OCI-LY1 (cell line): ENCODE data around the gene TNS3.

Experiments
- H2AFZ ChIP-seq: fragments of 200-600 bp; sonication (generic), shearing (Covaris generic); 2 replicates; pipeline ENCODE4 v1.6.0; 2014; ENCODE audit warnings: antibody characterized with exemption, mild to moderate bottlenecking, low read length
- H3F3A ChIP-seq: fragments of 200-600 bp; sonication (generic), shearing (Covaris generic); 2 replicates; pipeline ENCODE4 v1.6.0; 2014; ENCODE audit warnings: mild to moderate bottlenecking, antibody characterized with exemption, low read length, moderate library complexity; ENCODE audit not compliant: insufficient read depth
- H3K27ac ChIP-seq: fragments of 200-600 bp; sonication (generic); 2 replicates; pipeline ENCODE4 v1.5.1; 2014; ENCODE audit warnings: low read length, mixed run types, mild to moderate bottlenecking, low read depth; ENCODE audit not compliant: poor library complexity, severe bottlenecking
- H3K27me3 ChIP-seq: fragments of 200-600 bp; sonication (generic); 2 replicates; pipeline ENCODE4 v1.6.0; 2014; ENCODE audit warnings: antibody characterized with exemption, mild to moderate bottlenecking, low read length, moderate library complexity; ENCODE audit not compliant: insufficient read depth
- H3K36me3 ChIP-seq: fragments of 200-600 bp; sonication (generic); 2 replicates; pipeline ENCODE4 v1.6.1; 2014; ENCODE audit warnings: mild to moderate bottlenecking, antibody characterized with exemption, low read length, moderate library complexity, mixed read lengths; ENCODE audit not compliant: insufficient read depth
- H3K4me1 ChIP-seq: fragments of 200-600 bp; sonication (generic); 2 replicates; pipeline ENCODE4 v1.5.1; 2014; ENCODE audit warnings: mild to moderate bottlenecking, low read length, moderate library complexity; ENCODE audit not compliant: insufficient read depth, severe bottlenecking
- H3K4me2 ChIP-seq: fragments of 200-600 bp; sonication (generic), shearing (Covaris generic); 2 replicates; pipeline ENCODE4 v1.6.1; 2014; ENCODE audit warnings: low read length
- H3K4me3 ChIP-seq: fragments of 200-600 bp; sonication (generic); 2 replicates; pipeline ENCODE4 v1.5.1; 2014; ENCODE audit warnings: low read length, low read depth, mild to moderate bottlenecking, mixed read lengths; ENCODE audit not compliant: poor library complexity, severe bottlenecking
- H3K79me2 ChIP-seq: fragments of 200-600 bp; shearing (Covaris generic); 2 replicates; pipeline ENCODE4 v1.6.1; 2016; ENCODE audit warnings: mixed run types, low read length, mixed read lengths; ENCODE audit not compliant: insufficient read depth
- H3K9ac ChIP-seq: fragments of 200-600 bp; sonication (generic), shearing (Covaris generic); 2 replicates; pipeline ENCODE4 v1.6.1; 2014; ENCODE audit warnings: mild to moderate bottlenecking, low read length, mixed read lengths
- H3K9me2 ChIP-seq: fragments of 200-600 bp; sonication (generic), shearing (Covaris generic); 2 replicates; pipeline ENCODE4 v1.6.1; 2014; ENCODE audit warnings: low read depth, mild to moderate bottlenecking, low read length, mixed read lengths
- H3K9me3 ChIP-seq: fragments of 200-600 bp; shearing (Covaris generic); 2 replicates; pipeline ENCODE4 v1.6.1; 2014; ENCODE audit warnings: low read length, mixed read lengths
- H4K20me1 ChIP-seq: fragments of 200-600 bp; sonication (generic), shearing (Covaris generic); 2 replicates; pipeline ENCODE4 v1.6.0; 2016; ENCODE audit warnings: mild to moderate bottlenecking, low read length; ENCODE audit not compliant: insufficient read depth
- EZH2 ChIP-seq: fragments of 200-600 bp; sonication (generic), shearing (Covaris generic); IDR thresholded peaks from 2 replicates; pipeline ENCODE4 v1.8.0; 2017; ENCODE audit warnings: borderline replicate concordance, mixed run types, mild to moderate bottlenecking, antibody characterized with exemption, low read length, moderate library complexity, mixed read lengths
- TF ChIP-seq, protein P1 (sequence below): fragments of 200-600 bp; sonication (generic), shearing (Covaris generic); IDR thresholded peaks from 2 replicates; pipeline ENCODE4 v1.5.1; 2017; ENCODE audit warnings: mild to moderate bottlenecking, antibody characterized with exemption, low read length, moderate library complexity, mixed read lengths

TNS3 gene

DNA sequence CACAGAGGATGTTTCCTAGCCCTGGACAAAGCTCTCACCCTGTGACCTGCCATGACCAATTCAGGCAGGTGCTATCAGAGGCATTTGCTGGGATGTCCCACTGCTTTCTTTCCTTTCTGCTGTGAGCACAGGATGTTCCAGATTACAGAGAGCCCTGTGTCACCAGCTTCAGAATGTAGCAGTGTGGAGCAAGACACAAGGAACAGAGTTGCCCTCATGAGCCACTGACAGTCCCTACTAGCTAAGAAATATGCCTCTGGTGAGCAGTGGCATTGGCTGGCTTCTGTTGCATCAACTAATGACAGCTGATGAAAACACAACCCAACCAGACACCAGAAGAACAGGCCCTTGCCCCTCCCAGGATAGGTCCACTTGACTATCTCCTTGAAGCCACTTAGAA, 337.2 kb downstream of the TNS3 start:
- no peaks in the 10 kb centered on the region for H3K9me2 ChIP-seq
- TF ChIP-seq EZH2, result no peak
- TF ChIP-seq, protein P1, sequence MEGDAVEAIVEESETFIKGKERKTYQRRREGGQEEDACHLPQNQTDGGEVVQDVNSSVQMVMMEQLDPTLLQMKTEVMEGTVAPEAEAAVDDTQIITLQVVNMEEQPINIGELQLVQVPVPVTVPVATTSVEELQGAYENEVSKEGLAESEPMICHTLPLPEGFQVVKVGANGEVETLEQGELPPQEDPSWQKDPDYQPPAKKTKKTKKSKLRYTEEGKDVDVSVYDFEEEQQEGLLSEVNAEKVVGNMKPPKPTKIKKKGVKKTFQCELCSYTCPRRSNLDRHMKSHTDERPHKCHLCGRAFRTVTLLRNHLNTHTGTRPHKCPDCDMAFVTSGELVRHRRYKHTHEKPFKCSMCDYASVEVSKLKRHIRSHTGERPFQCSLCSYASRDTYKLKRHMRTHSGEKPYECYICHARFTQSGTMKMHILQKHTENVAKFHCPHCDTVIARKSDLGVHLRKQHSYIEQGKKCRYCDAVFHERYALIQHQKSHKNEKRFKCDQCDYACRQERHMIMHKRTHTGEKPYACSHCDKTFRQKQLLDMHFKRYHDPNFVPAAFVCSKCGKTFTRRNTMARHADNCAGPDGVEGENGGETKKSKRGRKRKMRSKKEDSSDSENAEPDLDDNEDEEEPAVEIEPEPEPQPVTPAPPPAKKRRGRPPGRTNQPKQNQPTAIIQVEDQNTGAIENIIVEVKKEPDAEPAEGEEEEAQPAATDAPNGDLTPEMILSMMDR, result no peak

DNA sequence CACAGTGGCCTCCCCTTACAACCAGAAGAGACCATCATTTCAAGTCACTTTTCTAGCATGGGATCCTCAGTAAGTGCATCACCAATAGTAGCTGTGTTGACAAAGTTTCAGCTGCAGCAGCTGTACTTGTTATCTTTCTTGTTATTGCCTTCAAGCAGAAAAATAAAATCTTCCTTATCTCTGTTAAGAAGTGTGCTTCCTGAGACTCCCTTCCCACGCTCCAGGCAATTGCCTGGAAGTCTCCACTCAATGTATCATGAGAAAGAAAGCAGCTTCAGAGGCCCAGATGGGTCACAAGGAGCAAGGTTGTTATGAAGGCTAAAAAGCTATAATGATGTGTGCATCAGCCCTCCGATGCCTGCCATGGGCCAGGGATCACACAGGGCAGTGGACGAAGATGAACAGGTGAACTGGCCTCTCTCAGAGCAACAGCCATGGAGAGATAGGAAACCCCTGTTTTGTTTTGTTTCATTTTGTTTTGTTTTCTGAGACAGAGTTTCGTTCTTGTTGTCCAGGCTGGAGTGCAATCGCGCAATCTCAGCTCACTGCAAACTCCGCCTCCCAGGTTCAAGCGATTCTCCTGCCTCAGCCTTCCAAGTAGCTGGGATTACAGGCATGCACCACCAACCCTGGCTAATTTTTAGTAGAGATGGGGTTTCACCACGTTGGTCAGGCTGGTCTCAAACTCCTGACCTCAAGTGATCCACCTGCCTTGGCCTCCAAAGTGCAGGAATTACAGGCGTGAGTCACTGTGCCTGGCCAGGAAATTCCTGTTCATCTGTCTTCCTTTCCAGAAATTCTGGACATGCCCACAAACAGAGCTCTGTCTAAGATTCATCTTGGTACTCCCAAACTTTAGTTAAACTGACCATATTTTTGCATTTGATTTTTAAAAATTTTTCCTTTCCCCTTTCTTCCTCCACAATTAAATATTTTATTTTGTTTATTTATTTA, 340.5 kb downstream of the TNS3 start:
- no peaks in the 10 kb centered on the region for H3K4me1 ChIP-seq
- 0 out of 2 replicates have a peak, but pooled peaks cover 2% of the 10 kb centered on the region for H3K9me3 ChIP-seq
- H3F3A ChIP-seq, result no peaks in the 10 kb centered on the region
- no peak overlapping the region for H3K9ac ChIP-seq
- H3K27me3 ChIP-seq, result 0 out of 2 replicates have a peak, but pooled peaks cover 4% of the 10 kb centered on the region
- no peaks in the 10 kb centered on the region for H3K36me3 ChIP-seq
- no peak overlapping the region for H3K4me2 ChIP-seq
- no peaks in the 10 kb centered on the region for H3K79me2 ChIP-seq
- H2AFZ ChIP-seq, result no peak overlapping the region
- H3K4me3 ChIP-seq, result no peak overlapping the region
- TF ChIP-seq, protein P1, result no peak
- TF ChIP-seq EZH2, result no peak
- no peaks in the 10 kb centered on the region for H4K20me1 ChIP-seq
- no peak overlapping the region for H3K27ac ChIP-seq
- no peaks in the 10 kb centered on the region for H3K9me2 ChIP-seq

More for the DNA sequence above, 337.2 kb downstream of the TNS3 start:
- H4K20me1 ChIP-seq, result no peaks in the 10 kb centered on the region
- H2AFZ ChIP-seq, result no peak overlapping the region
- H3K9me3 ChIP-seq, result peaks cover 2% of the 10 kb centered on the region; the same call in 1 of the 2 replicates
- H3K4me1 ChIP-seq, result no peaks in the 10 kb centered on the region
- H3K9ac ChIP-seq, result no peak overlapping the region
- H3K79me2 ChIP-seq, result no peaks in the 10 kb centered on the region
- no peaks in the 10 kb centered on the region for H3K36me3 ChIP-seq
- no peak overlapping the region for H3K4me2 ChIP-seq
- H3K27me3 ChIP-seq, result no peaks in the 10 kb centered on the region
- H3F3A ChIP-seq, result no peaks in the 10 kb centered on the region
- no peak overlapping the region for H3K27ac ChIP-seq
- no peak overlapping the region for H3K4me3 ChIP-seq

DNA sequence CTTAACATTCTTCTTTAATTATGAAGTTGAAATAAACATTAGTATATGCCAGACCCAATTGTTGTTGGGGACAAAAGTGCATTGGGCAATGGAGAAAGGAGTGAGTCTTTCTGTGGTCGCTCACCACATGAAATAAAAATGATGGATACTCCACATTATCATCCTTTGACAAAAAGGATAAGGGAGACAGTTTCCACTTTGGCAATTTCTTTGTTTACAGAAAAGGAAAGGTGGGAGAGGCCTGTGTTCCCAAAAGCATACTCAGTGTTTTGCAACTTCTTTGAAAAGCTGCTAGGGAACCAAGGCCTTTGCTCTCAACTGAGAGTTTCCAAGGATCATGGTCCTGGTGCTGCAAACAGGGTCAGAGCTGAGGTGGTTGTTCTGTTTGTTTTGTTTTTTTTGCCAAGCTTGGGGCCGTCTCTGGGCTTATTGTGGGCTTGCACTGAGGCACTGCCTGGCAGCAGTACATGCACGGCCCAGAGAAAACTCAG, 341.9 kb downstream of the TNS3 start:
- H3K9me3 ChIP-seq, result 0 out of 2 replicates have a peak, but pooled peaks cover 2% of the 10 kb centered on the region
- H3K9me2 ChIP-seq, result no peaks in the 10 kb centered on the region
- H3K4me1 ChIP-seq, result no peaks in the 10 kb centered on the region
- H3K79me2 ChIP-seq, result no peaks in the 10 kb centered on the region
- H3K27ac ChIP-seq, result no peak overlapping the region
- TF ChIP-seq, protein P1, result no peak
- TF ChIP-seq EZH2, result no peak
- H3K36me3 ChIP-seq, result no peaks in the 10 kb centered on the region
- H3F3A ChIP-seq, result no peaks in the 10 kb centered on the region
- H3K4me3 ChIP-seq, result no peak overlapping the region
- H2AFZ ChIP-seq, result no peak overlapping the region
- no peak overlapping the region for H3K4me2 ChIP-seq
- H4K20me1 ChIP-seq, result no peaks in the 10 kb centered on the region
- no peak overlapping the region for H3K9ac ChIP-seq
- H3K27me3 ChIP-seq, result 0 out of 2 replicates have a peak, but pooled peaks cover 7% of the 10 kb centered on the region
